ENCODE data around the gene DGKI.

The DGKI gene

GRCh38 chr7:137881607-137882260 lies 35.0 kb upstream of the DGKI start:
- H3K9me3 ChIP-seq (ENCODE audit: control insufficient read depth, insufficient read depth, low read length): no peaks in the 10 kb centered on the region
- no peaks in the 10 kb centered on the region for H3K27me3 ChIP-seq (ENCODE audit: control insufficient read depth, insufficient read depth, low read length)
- H3K9ac ChIP-seq (ENCODE audit: low read depth, low read length): no peak overlapping the region
- no peak overlapping the region for H3K4me3 ChIP-seq (ENCODE audit: low read depth, low read length)
- peaks cover 33% of the 10 kb centered on the region for H3K4me1 ChIP-seq (ENCODE audit: control insufficient read depth, insufficient read depth, low read length)
- peaks cover 19% of the 10 kb centered on the region for H3K36me3 ChIP-seq (ENCODE audit: control insufficient read depth, insufficient read depth, low read length)

GRCh38 chr7:137880432-137880831 lies 33.7 kb upstream of the DGKI start:
- no peaks in the 10 kb centered on the region for H3K27me3 ChIP-seq (ENCODE audit: control insufficient read depth, insufficient read depth, low read length)
- no peak overlapping the region for H3K9ac ChIP-seq (ENCODE audit: low read depth, low read length)
- no peaks in the 10 kb centered on the region for H3K9me3 ChIP-seq (ENCODE audit: control insufficient read depth, insufficient read depth, low read length)
- peaks cover 19% of the 10 kb centered on the region for H3K36me3 ChIP-seq (ENCODE audit: control insufficient read depth, insufficient read depth, low read length)
- H3K4me1 ChIP-seq (ENCODE audit: control insufficient read depth, insufficient read depth, low read length): peaks cover 26% of the 10 kb centered on the region
- no peak overlapping the region for H3K4me3 ChIP-seq (ENCODE audit: low read depth, low read length)

- H3K36me3 ChIP-seq (ENCODE audit: control insufficient read depth, insufficient read depth, low read length): peaks cover 14% of the 10 kb centered on the region
Observed at GRCh38 chr7:137879357-137880158, 32.8 kb upstream of the DGKI start.

GRCh38 chr7:137878333-137878961 lies 31.7 kb upstream of the DGKI start:
- Histone ChIP-seq H3K4me3 (ENCODE audit: low read depth, low read length) (no peak overlapping the region), H3K9ac (ENCODE audit: low read depth, low read length) (no peak overlapping the region), H3K9me3 (ENCODE audit: control insufficient read depth, insufficient read depth, low read length) (no peaks in the 10 kb centered on the region), H3K4me1 (ENCODE audit: control insufficient read depth, insufficient read depth, low read length) (peaks cover 26% of the 10 kb centered on the region), H3K36me3 (ENCODE audit: control insufficient read depth, insufficient read depth, low read length) (peaks cover 14% of the 10 kb centered on the region), H3K27me3 (ENCODE audit: control insufficient read depth, insufficient read depth, low read length) (no peaks in the 10 kb centered on the region)

More at GRCh38 chr7:137879357-137880158, 32.8 kb upstream of the DGKI start:
- H3K27me3 ChIP-seq (ENCODE audit: control insufficient read depth, insufficient read depth, low read length): no peaks in the 10 kb centered on the region
- H3K4me3 ChIP-seq (ENCODE audit: low read depth, low read length): no peak overlapping the region
- peaks cover 26% of the 10 kb centered on the region for H3K4me1 ChIP-seq (ENCODE audit: control insufficient read depth, insufficient read depth, low read length)
- no peak overlapping the region for H3K9ac ChIP-seq (ENCODE audit: low read depth, low read length)
- no peaks in the 10 kb centered on the region for H3K9me3 ChIP-seq (ENCODE audit: control insufficient read depth, insufficient read depth, low read length)

- Histone ChIP-seq H3K9ac (ENCODE audit: low read depth, low read length) (no peak overlapping the region), H3K9me3 (ENCODE audit: control insufficient read depth, insufficient read depth, low read length) (no peaks in the 10 kb centered on the region), H3K36me3 (ENCODE audit: control insufficient read depth, insufficient read depth, low read length) (peaks cover 8% of the 10 kb centered on the region), H3K4me3 (ENCODE audit: low read depth, low read length) (no peak overlapping the region), H3K27me3 (ENCODE audit: control insufficient read depth, insufficient read depth, low read length) (no peaks in the 10 kb centered on the region), H3K4me1 (ENCODE audit: control insufficient read depth, insufficient read depth, low read length) (peaks cover 26% of the 10 kb centered on the region)
Observed at GRCh38 chr7:137877027-137877675, 30.4 kb upstream of the DGKI start.

- no peaks in the 10 kb centered on the region for H3K27me3 ChIP-seq (ENCODE audit: control insufficient read depth, insufficient read depth, low read length)
- H3K4me3 ChIP-seq (ENCODE audit: low read depth, low read length): no peak overlapping the region
- H3K9ac ChIP-seq (ENCODE audit: low read depth, low read length): no peak overlapping the region
- peaks cover 26% of the 10 kb centered on the region for H3K4me1 ChIP-seq (ENCODE audit: control insufficient read depth, insufficient read depth, low read length)
- H3K9me3 ChIP-seq (ENCODE audit: control insufficient read depth, insufficient read depth, low read length): no peaks in the 10 kb centered on the region
- H3K36me3 ChIP-seq (ENCODE audit: control insufficient read depth, insufficient read depth, low read length): no peaks in the 10 kb centered on the region
Observed at GRCh38 chr7:137875746-137876145, 29.0 kb upstream of the DGKI start.

- Histone ChIP-seq H3K9me3 (ENCODE audit: control insufficient read depth, insufficient read depth, low read length) (no peaks in the 10 kb centered on the region), H3K27me3 (ENCODE audit: control insufficient read depth, insufficient read depth, low read length) (no peaks in the 10 kb centered on the region), H3K36me3 (ENCODE audit: control insufficient read depth, insufficient read depth, low read length) (no peaks in the 10 kb centered on the region), H3K4me1 (ENCODE audit: control insufficient read depth, insufficient read depth, low read length) (peaks cover 16% of the 10 kb centered on the region), H3K9ac (ENCODE audit: low read depth, low read length) (no peak overlapping the region), H3K4me3 (ENCODE audit: low read depth, low read length) (no peak overlapping the region)
Observed at GRCh38 chr7:137873979-137874777, 27.4 kb upstream of the DGKI start.

- H3K9ac ChIP-seq (ENCODE audit: low read depth, low read length): no peak overlapping the region
- no peaks in the 10 kb centered on the region for H3K27me3 ChIP-seq (ENCODE audit: control insufficient read depth, insufficient read depth, low read length)
- H3K36me3 ChIP-seq (ENCODE audit: control insufficient read depth, insufficient read depth, low read length): no peaks in the 10 kb centered on the region
- no peak overlapping the region for H3K4me3 ChIP-seq (ENCODE audit: low read depth, low read length)
- no peaks in the 10 kb centered on the region for H3K9me3 ChIP-seq (ENCODE audit: control insufficient read depth, insufficient read depth, low read length)
- H3K4me1 ChIP-seq (ENCODE audit: control insufficient read depth, insufficient read depth, low read length): peaks cover 11% of the 10 kb centered on the region
Observed at GRCh38 chr7:137873524-137873923, 26.8 kb upstream of the DGKI start.

GRCh38 chr7:137871170-137871915 lies 24.6 kb upstream of the DGKI start:
- Histone ChIP-seq H3K9ac (ENCODE audit: low read depth, low read length) (no peak overlapping the region), H3K4me3 (ENCODE audit: low read depth, low read length) (no peak overlapping the region), H3K9me3 (ENCODE audit: control insufficient read depth, insufficient read depth, low read length) (no peaks in the 10 kb centered on the region), H3K36me3 (ENCODE audit: control insufficient read depth, insufficient read depth, low read length) (no peaks in the 10 kb centered on the region), H3K4me1 (ENCODE audit: control insufficient read depth, insufficient read depth, low read length) (no peaks in the 10 kb centered on the region), H3K27me3 (ENCODE audit: control insufficient read depth, insufficient read depth, low read length) (no peaks in the 10 kb centered on the region)

- Histone ChIP-seq H3K9ac (ENCODE audit: low read depth, low read length) (no peak overlapping the region), H3K4me3 (ENCODE audit: low read depth, low read length) (no peak overlapping the region), H3K27me3 (ENCODE audit: control insufficient read depth, insufficient read depth, low read length) (no peaks in the 10 kb centered on the region), H3K4me1 (ENCODE audit: control insufficient read depth, insufficient read depth, low read length) (no peaks in the 10 kb centered on the region), H3K36me3 (ENCODE audit: control insufficient read depth, insufficient read depth, low read length) (no peaks in the 10 kb centered on the region), H3K9me3 (ENCODE audit: control insufficient read depth, insufficient read depth, low read length) (no peaks in the 10 kb centered on the region)
Observed at GRCh38 chr7:137870684-137871083, 23.9 kb upstream of the DGKI start.

Measured in iPS-15b (cell line).